Occipital lobe (tissue), 2 donors: ENCODE data around the gene CD59. TPM values are rescaled to one million over a fixed set of nuclear protein-coding genes. Genes with fewer than 3 reads are reported as not detected.
"Not testable (repeated sequence)": the region's sequence is repeated elsewhere in the genome, so short reads cannot be mapped to it uniquely, and the experiment has no call there.

ENCODE experiments used
- DNase-seq: peaks from one replicate; lab custom pipeline; 2025; lab: John Stamatoyannopoulos, UW
- total RNA-seq: library from RNA; depleted of rRNA; stranded (reverse); fragments of >200 nt; gene quantifications from one replicate; pipeline ENCODE4 v1.2.3, GENCODE V29; 2014

Gene CD59
- total RNA-seq, 1 donor from 2014 or later = 42.7 TPM

DNA sequence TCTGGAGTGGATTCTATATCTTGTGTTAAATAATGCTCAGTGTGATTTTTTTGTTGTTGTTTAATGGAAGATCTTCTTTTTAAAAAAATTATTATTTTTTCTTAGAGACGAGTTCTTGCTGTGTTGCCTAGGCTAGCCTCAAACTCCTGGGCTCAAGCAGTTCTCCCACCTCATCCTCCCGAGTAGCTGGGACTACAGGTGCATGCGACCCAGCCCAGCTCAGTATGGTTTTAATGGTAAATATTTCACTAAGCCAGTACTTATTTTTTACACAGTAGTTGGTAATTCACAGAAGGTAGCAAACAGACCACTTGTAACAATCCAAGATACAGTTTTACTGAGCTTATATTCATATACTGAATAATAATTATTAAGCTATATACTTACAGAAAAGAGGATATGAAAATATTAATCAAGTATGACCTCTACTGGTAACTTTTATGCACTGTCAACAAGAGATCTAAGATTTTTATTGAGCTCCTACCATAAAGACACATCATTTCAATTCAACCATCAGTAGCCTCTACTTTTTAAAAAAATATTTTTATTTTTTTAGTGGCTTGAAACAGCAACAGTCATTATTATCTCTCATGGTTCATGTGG, 6.1 kb upstream of the CD59 start:
- DNase-seq = no peak

DNA sequence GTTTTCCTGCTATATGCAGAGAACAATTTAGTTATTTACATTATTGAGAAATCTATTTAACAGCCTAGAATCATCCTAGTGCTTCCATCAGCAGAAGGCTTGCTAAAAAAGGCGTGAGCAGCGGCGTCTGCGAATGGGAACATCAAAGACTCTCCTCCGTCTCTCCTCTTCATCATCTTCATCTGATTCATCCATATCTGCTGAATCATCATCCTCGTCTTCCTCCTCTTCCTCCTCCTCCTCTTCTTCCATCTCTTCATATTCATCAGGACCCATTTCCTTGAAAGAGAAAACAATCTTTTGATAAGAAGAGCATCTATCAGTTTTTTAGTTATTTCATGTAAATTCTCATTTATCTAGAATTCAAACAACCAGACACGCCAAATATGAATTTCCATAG, 5.6 kb upstream of the CD59 start:
- no peak for DNase-seq

DNA sequence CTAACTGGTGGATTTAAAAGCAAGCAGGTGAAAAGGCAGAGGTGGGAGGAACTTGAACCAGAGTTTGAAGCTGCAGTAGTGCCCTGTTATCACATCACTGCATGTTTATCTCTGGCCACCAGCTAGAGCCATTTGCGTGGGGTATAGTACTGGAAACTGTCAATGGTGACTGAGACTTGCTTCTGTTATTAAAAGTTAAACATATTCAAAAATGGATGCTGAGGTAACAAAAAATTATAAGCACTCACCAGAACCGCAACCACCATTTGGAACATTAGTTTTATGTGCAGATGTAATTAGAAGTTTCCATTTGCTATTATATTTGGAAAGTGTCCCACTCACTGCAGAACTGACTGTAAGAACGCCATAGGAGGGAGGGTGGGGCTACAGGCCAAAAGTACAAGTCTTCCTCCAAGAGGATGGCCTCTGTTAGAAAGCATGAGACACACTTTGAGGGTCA, 1.2 kb upstream of the CD59 start:
- DNase-seq = no peak

DNA sequence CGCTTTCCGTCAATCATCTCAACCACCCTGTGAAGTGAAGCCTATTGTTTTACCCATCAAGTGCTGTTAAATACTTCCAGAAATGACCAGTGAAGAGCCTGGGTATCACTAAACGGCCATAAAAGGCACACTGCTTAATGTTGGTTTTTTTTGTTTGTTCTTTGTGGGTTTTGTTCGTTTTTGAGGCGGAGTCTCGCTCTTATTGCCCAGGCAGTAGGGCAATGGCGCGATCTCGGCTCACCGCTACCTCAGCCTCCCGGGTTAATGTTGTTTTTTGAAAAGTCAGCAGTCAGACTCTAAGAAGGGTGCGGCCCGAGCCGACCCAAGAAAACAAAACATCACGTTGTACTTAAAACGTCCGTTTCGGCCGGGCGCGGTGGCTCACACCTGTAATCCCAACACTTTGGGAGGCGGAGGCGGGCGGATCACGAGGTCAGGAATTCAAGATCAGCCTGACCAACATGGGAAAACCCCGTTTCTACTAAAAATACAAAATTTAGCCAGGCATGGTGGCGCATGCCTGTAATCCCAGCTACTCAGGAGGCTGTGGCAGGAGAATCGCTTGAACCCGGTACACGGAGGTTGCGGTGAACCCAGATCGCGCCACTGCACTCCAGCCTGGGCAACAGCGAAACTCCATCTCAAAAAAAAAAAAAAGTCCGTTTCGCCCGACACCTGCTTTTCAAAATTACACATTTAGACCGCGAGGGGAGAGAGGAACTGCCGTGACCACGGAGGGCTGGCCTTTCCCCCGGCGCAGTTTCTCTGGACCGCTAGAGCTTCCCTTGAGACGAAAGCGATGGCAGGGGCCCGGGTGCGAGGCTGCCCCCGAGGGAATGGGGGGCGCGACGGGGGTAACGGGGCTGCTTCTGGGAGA, 714 bp downstream of the CD59 start:
- no peak for DNase-seq

DNA sequence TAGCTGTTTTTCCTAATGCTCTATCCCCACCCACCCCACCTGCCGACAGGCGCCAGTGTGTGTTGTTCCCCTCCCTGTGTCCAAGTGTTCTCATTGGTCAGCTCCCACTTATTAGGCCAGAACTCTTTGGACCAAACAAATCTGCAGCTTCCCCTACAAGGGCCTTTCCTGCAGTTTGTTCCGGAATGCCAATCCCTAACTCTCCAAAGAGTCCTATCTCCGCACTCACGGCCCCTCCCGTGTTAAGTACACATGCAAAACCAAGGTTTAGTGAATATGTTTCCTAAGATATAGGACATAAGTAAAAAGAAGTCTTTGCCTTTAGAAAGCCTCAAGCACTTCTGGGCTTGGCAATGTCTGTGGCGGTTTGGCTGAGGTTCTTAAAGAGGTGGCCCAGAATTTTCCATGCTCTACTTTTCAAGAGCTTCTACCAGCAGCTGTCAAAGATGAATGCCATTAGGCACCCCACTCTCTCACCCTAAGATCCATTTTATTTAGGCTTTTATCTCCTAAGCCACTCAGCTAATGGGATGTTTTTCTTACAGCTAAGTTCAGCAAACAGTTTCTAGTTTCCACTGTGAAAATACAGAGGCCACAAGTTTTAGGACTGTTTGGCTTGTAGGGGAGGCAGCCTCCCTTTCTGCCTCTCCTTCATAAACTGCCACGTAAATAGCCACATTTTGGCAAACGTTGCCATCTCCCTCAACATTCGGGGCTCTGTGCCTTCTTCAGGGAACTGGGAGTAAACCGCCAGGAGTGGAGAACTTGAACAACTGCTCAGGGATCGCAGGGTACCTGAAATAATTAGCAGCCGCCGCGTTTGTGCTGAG, 1.6 kb downstream of the CD59 start:
- no peak for DNase-seq

DNA sequence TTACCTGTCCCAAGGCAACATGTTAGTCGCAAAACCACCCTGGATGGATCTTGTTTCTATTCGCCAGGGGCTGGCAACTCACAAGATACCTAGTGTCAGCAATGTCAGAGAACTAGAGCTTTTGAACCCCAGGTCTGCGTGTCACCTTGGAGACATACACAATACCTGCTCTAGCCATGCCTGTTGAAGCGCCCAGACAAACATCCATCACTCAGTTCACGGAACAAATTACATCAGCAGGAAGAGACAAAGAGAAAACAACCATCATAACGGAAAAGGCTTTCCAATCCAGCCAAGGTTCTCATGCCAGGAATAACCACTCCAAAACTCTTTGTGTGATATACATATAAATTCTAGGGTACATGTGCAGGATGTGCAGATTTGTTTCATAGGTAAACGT, 2.2 kb downstream of the CD59 start:
- DNase-seq = no peak

DNA sequence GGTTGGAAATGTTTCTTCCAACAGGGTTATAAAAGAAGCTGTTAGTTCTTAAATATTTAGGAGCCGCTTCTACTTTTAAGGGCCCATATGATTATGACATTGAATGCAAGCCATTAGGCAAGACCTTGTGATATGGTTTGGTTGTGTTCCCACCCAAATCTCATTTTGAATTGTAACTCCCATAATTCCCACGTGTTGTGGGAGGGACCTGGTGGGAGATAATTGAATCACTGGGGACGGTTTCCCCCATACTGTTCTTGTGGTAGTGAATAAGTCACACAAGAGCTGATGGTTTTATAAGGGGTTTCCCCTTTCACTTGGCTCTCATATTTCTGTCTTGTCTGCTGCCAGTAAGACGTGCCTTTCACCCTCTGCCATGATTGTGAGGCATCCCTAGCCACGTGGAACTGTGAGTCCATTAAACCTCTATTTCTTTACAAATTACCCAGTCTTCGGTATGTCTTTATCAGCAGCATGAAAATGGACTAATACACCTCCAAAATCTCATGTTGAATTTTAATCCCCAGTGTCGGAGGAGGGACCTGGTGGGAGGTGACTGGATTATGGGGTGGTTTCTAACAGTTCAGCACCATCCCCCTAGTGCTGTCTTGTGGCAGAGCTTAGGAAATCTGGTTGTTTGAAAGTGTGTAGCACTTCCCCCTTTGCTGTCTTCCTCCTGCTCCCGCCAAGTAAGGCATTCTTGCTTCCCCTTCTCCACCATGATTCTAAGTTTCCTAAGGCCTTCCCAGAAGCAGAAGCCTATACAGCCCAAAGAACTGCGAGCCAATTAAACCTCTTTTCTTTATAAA, 4.3 kb downstream of the CD59 start:
- no peak for DNase-seq

DNA sequence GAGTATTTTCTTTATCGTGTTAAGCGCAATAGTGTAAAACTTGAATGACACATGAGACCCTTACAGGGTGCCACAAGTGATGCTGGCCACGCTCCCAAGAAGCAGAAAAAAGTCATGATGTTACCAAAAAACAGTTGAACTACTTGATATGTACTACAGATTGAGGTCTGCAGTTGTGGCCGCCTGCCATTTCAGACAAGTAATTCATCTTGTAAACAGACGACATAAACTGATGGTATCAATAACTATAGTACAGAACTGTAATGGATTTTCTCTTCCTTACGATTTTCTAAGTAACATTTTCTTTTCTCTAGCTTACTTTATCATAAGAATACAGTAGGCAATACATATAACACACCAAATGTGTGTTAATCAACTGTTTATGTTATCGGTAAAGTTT, 5.5 kb downstream of the CD59 start:
- DNase-seq = no peak

DNA sequence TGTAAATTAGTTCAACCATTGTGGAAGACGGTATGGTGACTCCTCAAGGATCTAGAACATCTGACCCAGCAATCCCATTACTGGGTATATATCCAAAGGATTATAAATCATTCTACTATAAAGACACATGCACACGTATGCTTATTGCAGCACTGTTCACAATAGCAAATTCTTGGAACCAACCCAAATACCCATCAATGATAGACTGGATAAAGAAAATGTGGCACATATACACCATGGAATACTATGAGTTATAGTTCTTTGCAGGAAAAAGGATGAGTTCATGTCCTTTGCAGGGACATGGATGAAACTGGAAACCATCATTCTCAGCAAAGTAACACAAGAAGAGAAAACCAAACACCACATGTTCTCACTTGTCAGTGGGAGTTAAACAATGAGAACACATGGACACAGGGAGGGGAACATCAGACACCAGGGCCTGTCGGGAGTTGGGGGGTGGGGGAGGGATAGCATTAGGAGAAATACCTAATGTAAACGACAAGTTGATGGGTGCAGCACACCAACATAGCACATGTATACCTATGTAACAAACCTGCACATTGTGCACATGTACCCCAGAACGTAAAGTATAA, 7.1 kb downstream of the CD59 start:
- DNase-seq = not testable (repeated sequence)

DNA sequence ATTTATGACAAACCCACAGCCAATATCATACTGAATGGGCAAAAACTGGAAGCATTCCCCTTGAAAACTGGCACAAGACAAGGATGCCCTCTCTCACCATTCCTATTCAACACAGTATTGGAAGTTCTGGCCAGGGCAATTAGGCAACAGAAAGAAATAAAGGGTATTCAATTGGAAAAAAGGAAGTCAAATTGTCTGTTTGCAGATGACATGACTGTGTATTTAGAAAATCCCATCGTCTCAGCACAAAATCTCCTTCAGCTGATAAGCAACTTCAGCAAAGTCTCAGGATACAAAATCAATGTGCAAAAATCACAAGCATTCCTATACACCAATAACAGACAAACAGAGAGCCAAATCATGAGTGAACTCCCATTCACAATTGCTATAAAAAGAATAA, 8.7 kb downstream of the CD59 start:
- not testable (repeated sequence) for DNase-seq

DNA sequence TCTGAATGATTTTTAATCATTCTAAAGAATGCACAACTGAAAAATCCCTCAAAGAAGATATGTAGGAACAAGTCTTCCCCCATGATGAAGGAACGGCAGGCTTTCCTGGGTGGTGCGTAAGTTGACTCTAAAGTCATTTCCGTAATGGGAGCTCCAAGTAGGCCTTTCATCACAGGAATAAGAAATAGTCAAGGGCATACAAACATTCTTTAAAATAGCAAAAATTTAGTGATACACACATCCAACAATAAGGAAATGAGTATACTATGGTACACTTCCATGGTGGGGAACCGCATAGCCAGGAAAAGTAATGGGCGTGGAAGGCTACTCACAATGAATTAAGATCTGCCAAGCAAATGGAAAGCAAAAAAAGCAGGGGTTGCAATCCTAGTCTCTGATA, 10.7 kb downstream of the CD59 start:
- DNase-seq = no peak

DNA sequence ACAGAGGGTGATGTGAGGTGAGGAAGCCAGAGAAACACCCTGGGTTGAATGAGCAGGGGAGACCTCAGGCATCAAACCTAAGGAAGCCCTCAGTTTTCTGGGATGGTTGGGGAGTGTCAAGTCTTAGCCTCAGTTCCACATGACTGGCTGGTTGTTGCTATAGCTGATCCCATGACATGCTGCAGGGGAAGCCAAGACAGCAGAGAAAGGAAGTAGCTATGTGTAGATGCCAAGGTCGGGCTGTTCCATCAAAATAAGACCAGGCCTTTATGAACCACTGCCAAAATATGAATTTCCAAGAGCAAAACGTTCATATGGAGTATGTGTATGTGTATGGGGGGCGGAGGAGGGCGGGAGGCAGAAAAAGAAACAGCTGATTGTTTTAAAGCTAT, 11.6 kb downstream of the CD59 start:
- no peak for DNase-seq

DNA sequence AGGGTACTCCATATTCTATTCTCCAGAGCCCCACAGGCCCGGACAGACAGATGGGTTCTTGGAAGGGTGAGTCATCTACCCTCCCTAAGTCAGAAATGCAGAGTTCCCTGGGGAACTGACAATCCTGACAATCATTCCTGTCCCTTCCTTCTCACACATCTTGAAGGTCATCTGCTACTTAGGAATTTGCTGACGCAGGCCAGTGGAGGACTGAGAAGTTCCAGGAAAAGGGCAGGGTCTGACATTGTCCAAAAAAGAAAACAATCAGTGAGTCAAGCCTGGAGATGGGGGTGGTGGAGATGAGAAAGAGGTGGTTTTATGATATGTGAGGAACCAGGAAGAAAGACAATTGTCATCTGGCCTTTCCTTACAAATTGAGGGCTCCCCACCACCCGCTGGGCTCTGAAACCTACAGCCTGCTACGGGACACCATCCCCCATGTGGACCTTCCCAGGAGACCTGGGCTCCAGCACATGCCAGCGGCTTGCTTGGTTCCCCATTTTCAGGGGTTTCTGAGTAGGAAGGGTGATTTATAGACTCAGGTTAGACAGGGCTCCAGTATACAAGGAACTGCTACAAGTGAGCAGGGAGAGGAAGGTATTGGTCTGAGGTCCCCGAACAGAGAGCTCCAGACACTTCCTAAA, 12.9 kb downstream of the CD59 start:
- DNase-seq = no peak

DNA sequence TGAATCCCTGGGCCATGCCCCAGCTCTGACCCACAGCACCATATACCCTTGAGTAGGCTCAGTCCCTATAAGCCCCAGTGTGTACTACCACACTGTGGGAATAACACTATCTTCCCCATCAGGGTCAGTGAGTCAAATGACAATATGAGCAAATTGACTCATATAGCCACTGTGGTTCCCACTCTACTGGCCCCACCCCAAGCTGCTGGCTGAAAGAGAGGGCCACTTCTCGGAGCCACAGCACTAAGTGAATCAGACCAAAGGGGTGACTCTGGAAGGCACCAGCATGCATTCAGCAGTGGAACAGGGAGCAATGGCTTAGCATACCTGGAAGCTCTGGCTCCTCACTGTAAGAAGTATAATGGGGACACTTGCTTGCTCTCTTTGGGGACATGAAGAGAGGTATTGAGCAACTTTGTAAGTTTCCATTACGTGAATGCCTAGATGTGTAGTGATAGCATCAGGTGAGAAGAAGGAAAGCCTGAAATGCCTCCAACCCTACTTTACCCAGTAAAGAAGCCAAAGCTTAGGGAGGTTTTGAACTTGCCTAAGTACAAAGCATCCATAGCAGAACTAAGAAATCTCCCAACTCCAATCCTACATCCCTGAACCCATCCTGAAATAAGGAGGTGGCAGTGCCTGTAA, 13.5 kb downstream of the CD59 start:
- DNase-seq = no peak

DNA sequence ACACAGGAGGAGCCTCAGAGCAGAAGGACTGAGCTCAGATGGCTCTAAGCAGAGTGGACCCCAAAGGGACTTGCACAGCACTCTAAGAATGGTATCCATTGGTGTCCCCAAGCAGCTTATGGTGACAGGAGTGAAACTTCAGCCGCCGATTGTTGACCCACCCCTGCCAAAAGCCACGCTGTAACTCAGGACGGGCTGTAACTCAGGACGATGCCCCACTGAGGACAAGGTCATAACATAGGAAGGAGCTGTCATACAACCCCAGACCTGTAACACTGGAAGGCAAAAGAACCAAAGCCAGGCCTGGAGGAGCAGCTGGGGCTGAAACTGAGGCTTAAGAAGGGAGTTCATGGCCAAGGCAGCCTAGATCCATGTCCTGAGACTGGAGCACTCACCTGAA, 14.2 kb downstream of the CD59 start:
- DNase-seq = no peak

DNA sequence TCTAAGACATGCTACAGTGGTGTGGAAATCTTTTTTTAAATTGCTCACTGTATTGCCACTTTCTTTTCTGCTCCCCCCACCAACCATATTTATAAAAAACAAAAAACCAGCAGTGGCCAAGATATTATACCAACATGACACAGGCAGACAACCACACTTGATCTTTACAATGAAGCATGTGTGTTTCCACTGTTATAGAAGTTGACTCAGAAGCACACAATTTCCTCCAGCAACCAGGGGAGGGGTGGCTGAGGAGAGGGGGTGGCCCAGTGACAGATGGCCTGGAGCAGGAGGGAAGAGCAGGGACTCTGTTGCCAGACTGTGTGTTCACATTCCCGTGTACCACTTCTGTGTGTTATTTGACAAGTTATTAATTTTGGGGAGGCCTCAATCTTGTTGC, 14.8 kb downstream of the CD59 start:
- no peak for DNase-seq

DNA sequence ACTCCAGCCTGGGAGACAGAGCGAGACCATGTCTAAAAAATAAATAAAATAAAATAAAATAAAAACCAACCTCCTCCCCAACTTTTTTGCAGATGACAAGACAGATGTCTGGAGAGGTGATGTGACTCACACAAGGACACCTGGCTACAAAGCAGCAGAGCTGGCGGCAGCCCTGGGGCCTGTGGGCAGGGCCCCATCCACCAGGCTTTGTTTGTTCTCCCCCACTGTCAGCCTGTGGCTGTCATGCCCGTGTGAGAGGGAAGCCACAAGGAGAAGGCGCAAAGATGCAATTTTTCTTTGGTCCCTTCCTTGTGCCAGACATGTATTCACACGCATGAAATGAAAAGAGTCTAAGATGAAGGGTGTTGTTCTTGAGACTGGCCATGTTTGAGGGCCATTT, 16.6 kb downstream of the CD59 start:
- no peak for DNase-seq

DNA sequence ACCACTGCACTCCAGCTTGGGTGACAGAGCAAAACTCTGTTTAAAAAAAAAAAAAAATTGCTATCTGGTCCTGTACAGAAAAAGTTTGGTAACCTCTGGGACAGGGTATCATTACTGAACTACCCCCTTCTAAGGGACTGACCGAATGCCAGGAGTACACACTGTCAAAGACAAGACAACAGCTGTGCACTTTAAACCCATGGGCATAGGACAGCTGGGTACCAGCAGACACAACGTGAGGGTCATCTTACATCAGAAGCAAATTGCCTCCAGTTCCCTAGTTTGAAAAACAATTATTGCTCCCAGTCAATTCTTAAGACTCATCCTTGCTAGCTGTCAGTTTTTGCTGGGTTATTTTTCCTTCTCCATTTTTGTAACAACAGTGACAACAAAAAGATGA, 17.8 kb downstream of the CD59 start:
- DNase-seq = no peak

DNA sequence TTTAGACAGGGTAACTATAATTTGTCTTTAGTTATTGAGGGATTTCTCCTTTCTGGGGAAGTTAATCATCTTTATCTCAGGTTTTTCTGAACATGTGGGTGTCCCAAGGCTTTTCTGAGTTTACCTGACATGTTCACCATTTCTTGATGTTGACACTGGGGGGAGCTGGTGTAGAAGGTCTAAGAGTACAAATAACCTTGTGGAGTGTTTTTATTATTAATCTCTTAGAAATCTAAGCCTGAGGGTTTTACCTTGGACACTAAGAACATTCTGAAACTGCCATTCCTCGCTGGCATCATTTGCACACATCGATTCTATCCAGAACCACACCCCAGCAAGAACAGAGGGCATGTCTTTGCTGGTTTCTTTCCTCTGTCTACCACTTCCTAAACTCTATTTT, 20.0 kb downstream of the CD59 start:
- no peak for DNase-seq

DNA sequence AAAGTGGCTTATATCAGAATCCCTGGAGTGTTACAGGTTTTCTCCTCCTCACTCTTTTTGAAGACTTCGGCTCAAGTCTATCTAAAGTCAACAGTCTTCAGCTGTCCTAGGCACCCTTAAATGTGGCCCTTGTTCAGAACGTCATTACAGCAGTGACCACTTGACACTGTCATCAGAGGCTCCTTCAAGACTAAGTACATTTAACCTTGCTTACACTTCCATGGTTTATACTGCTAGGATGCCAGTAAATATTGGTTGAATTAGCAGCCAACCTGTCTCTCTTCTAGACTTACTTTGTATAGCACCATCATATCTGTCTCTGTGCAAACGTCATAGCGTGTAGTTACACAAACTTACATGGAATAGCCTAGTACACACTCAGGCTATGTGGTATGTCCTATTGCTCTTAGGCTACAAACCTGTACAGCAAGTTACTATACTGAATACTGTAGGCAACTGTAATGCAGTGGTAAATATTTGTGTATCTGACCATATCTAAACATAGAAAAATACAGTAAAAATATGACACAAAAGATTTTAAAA, 22.3 kb downstream of the CD59 start:
- DNase-seq = no peak
